Stimulated activated CD8-positive, alpha-beta memory T cell treated with anti-CD3 and anti-CD28 coated beads, Interleukin-4, amount 100 ng/mL, for 48 hours (primary cell): ENCODE results near the gene UNCX.
"Not testable (repeated sequence)": the region's sequence is repeated elsewhere in the genome, so short reads cannot be mapped to it uniquely, and the experiment has no call there.

Experiments used
- DNase-seq: peaks from one replicate; pipeline ENCODE4 v3.0.0-alpha.2; 2020

The UNCX gene

GRCh38 chr7:1279041-1279440 lies 46.4 kb downstream of the UNCX start:
- no peak for DNase-seq

DNA sequence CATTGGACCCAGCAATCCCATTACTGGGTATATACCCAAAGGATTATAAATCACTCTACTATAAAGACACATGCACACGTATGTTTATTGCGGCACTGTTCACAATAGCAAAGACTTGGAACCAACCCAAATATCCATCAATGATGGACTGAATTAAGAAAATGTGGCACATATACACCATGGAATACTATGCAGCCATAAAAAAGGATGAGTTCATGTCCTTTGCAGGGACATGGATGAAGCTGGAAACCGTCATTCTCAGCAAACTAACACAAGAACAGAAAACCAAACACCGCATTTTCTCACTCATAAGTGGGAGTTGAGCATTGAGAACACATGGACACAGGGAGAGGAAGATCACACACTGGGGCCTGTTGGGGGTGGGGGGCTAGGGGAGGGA lies 47.2 kb downstream of the UNCX start:
- DNase-seq: not testable (repeated sequence)

DNA sequence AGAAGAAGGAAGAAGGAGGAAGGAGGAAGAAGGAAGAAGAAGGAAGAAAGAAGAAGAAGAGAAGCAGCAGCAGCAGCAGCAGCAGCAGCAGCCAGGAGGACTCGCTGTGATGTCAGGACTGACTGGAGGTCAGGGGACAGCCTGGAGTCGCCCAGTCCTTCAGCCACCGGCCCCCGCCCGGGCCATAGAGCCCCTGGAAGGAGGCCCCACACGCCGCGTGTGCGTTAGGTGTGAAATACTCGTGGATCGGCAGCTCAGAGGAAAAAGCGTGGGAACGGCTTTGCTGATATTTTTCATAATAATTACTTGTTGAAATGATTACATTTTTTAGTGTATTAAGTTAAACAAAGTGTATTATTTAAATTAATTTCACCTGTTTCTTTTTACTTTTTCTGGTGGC lies 48.4 kb downstream of the UNCX start:
- no peak for DNase-seq

DNA sequence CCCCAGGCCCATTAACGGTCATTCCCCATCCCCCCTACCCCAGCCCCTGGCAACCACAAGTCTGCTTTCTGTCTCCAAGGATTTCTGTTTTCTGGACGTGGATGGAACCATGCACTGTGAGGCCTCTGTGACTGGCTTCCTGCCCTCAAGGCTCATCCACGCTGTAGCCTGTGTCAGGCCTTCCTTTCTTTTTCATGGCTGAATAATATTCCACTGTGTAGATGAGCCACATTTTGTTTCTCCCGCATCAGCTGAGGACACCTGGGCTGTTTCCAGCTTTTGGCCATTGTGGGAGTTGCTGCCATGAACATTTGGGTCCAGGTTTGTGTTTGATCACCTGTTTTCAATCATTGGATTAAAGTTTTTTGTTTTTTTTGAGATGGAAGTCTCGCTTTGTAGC lies 50.0 kb downstream of the UNCX start:
- DNase-seq: no peak

- no peak for DNase-seq
These were observed 50.7 kb downstream of the UNCX start for GRCh38 chr7:1283337-1283736.

- DNase-seq: no peak
These were observed 51.5 kb downstream of the UNCX start for GRCh38 chr7:1283941-1284742.

- no peak for DNase-seq
These were observed 52.2 kb downstream of the UNCX start for GRCh38 chr7:1284743-1285458.

DNA sequence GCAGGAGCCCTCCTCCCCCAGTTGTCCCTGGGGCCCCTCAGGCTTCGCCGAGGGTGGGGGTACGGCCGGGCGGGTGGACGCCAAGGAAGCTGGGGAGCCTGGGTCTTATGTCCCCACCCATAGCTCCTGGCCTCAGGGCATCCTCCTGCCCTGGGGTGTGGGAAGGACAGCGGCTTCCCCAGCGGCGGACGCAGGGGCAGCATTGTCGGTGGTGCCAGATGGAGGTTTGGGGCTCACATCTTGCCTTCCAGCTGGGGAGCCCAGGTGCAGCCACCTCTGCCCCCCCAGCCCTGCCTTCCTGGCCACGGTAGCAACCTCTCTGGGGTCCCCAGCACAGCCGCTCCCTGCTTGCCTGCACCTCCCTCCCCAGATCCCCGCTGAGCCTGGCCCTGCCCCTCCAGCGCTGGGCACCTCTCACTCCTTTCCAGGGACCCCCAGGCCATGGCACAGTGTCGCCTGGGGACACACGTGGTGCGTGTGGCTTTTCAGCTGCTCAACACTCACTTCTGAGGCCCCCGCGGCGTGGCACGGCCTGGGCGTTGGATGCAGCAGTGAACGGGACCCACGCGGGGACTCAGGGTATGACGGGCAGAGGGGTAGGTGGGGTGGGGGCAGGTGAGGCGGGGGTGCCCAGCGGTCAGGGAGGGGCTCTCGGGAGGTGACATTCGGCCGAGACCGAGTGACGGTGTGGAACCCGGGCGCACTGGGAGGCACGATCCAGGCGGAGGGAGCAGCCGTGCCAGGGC lies 53.1 kb downstream of the UNCX start:
- DNase-seq: no peak
